ENCODE data around the gene ADGRD1. TPM values are rescaled to one million over a fixed set of nuclear protein-coding genes. Genes with fewer than 3 reads are reported as not detected.

ADGRD1 gene
- polyA plus RNA-seq, 6 donors from 2014 or later: 0.26 to 6.6 (median 1.9) TPM

DNA sequence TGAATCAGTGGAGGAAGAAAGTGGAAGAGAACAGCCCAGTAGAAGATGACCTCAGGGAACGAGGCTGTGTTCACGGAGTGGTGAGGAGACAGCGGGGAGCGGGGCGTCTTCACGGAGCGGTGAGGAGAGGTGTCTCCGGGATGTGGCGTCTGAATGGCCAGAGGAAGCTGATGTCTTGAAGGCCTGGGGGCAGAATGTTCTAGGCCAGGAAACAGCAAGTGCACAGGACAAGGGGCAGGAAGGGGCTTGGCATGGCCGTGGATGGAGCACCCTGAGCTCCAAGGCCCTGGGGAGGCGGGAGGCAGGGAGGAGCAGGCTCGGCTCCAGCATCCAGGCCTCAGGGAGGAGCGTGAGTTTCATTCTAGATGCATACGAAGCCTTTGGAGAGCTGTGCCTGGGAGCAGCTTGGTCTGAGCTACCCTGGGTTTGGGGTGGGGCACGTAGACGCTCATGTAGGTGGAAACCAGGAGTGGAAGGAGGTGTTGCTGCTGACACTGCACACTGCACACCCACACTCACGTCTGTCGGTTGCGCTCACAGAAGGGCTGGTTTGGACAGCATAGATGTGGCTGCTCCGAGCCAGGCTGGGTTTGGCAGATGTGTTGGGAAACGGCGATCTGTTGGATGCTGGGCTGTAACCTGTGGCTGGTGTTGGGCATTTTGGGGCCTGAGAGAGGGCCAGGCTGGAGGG, 131.6 kb downstream of the ADGRD1 start:
- no peak overlapping the region for H3K27ac Mint-ChIP-seq

DNA sequence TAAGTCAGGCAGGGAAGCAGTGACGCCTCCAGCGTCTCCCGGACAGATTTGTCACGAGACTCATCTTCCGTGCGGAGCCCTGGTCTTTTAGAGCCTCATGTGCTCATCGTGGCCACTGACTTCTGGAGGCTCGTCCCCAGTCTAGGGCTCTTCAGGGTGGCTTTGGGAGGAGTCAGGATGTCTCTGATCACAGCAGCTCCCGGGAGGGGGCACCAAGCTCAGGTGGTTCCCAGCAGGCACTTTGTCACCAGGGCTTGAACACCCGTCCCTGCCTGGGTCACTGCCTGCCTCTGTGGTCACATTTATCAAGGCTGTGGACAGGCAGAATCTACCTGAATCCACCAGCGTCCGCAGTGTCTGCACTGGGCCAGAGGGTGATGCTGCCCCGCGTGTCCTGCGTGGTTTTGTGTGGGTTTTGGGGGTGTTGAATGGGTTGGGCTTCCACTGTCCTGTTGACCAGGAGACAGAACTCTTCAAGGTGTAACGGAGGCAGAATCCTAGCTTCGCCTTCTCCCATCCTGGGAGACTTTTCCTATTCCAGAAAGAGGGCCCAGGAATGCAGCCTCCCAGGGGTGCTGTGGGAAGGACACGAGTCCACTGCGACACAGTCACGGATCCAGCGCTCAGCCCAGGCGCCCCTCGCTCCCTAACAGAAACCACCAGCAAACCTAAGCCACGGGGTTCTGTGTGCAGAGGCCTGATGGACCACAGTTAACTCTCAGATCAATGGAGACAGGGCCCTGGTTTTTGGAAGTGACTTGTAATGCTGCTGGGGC, 132.3 kb downstream of the ADGRD1 start:
- no peak for DNase-seq
- peaks cover 0 to 2% (median 0%) of the 10 kb centered on the region in 7 donors for H3K9me3 Mint-ChIP-seq
- H3K4me3 Mint-ChIP-seq: peak overlapping the region in 2 of 8 donors; percentile 33 to 40
- ATAC-seq (ENCODE audit: low read depth in 2 of 2): no peak
- H3K27me3 Mint-ChIP-seq: peaks cover 0 to 9% (median 7%) of the 10 kb centered on the region in 3 donors
- H3K27ac Mint-ChIP-seq: no peak overlapping the region
- no peaks in the 10 kb centered on the region for H3K36me3 Mint-ChIP-seq
- no peaks in the 10 kb centered on the region for H3K4me1 Mint-ChIP-seq

More for the DNA sequence above, 131.6 kb downstream of the ADGRD1 start:
- no peaks in the 10 kb centered on the region for H3K4me1 Mint-ChIP-seq
- H3K9me3 Mint-ChIP-seq: peaks cover 0 to 5% (median 0%) of the 10 kb centered on the region in 7 donors
- no peak overlapping the region for H3K4me3 Mint-ChIP-seq
- no peaks in the 10 kb centered on the region for H3K36me3 Mint-ChIP-seq
- DNase-seq (no peak), ATAC-seq (ENCODE audit: low read depth in 2 of 2) (no peak)
- peaks cover 0 to 9% (median 7%) of the 10 kb centered on the region in 3 donors for H3K27me3 Mint-ChIP-seq

DNA sequence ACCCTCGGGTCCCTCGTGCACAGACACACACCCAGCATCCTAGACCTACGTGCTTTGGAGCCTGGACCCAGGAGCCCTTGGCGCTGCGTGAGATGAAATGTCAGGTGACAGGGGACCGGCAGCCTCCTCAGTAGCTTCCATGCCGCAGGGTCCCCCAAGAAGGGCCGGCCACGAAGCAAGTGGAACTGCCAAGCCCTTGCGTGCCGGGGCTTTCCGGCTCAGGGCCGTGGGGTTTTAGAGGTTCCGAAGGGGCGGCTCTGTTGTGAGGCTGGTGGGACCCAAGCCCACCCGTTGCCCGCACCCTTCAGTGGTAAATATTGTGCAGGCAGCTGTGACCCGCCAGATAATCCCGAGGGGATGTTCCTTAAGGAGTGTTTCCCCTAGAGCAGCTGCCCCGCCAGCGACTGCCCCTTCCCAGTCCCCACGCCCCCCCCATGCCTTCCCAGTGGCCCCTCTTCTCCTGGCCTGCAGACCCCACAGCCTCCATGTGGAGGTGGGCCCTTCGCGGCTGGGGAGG, 133.7 kb downstream of the ADGRD1 start:
- Mint-ChIP-seq H3K27me3 (peaks cover 0 to 9% (median 7%) of the 10 kb centered on the region in 3 donors), H3K9me3 (no peaks in the 10 kb centered on the region), H3K27ac (no peak overlapping the region), H3K36me3 (no peaks in the 10 kb centered on the region), H3K4me1 (peaks cover 0 to 9% (median 7%) of the 10 kb centered on the region in 3 donors), H3K4me3 (no peak overlapping the region)
- no peak for ATAC-seq (ENCODE audit: low read depth in 2 of 2)
- no peak for DNase-seq

DNA sequence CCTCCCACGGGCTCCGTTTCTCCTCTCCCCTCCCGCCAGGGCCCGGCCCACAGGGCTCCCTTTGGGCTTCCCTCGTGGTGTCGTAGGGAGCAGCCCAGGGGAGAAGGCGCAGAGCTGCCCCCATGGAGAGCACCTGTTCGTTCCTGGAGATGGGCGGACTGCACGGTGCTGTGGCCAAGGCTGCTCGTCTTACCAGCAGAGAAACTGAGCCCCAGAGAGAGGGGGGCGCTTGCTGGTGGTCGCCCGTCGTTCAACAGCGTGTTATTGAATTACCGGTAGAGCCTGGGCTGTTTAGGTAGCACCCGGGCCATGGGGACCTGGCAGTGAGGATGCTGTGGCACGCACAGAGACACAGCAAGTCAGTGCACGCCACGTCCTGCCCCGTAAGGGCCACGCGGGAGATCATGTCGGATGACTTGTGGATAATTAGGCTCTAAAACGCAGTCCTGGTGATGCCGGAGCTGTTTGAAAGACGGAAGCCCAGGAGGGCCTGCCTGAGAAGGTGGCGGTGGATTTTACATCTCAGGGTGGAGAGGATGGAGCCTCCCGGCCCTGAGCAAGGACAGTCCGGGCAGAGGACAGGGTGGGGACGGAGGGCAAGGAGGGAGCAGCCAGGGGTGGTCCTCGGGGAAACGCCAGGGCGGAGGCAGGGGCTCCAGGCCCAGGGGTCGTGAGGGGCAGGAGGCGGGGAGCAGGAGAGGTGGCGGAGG, 134.4 kb downstream of the ADGRD1 start:
- H3K27ac Mint-ChIP-seq: peak overlapping the region in 1 of 6 donors; percentile 76
- no peak for DNase-seq
- no peaks in the 10 kb centered on the region for H3K36me3 Mint-ChIP-seq
- H3K27me3 Mint-ChIP-seq: peaks cover 0 to 9% (median 7%) of the 10 kb centered on the region in 3 donors
- H3K4me3 Mint-ChIP-seq: peak overlapping the region in 1 of 8 donors; percentile 69
- no peak for ATAC-seq (ENCODE audit: low read depth in 2 of 2)
- peaks cover 4 to 12% (median 10%) of the 10 kb centered on the region in 3 donors for H3K4me1 Mint-ChIP-seq
- no peaks in the 10 kb centered on the region for H3K9me3 Mint-ChIP-seq

DNA sequence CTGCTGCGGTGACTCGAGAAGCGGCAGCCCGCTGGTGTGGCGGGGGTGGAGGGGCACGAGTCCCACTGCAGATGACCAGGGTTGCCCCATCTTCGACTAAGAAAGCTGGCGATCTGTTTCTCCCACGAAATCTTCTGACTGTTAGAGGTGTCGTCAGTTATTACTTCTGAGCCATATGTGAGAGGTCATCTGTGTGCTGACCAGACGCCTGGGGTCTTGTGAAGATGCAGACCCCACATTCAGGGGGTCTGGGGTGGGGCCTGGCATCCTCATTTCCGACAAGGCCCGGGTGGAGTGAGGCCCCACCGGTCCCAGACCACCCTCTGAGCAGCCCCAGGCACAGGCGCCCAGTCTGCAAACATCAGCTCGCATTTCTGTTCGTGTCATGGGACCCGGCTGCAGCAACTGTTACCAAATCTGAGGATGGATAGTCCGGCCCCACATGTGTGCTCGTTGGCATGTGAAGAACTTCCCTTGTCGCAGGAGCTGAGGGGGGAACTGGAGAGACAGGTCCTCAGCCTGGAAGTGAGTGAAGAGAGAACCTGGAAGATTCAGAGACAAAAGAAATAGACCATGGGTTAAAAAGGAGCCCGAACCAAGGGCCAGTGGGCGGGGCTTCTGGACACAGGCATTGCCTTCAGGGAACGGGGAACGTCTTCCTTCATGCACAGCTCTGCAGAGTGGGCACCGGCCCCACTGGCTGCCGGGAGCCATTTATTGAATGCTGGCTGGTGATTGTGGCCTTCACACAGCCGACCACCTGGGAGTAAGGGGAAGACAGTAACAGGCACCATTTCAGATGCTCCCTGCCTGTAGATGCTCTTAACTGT, 135.2 kb downstream of the ADGRD1 start:
- Mint-ChIP-seq H3K27me3 (peaks cover 0 to 9% (median under 1%) of the 10 kb centered on the region in 3 donors), H3K4me1 (peaks cover 7 to 18% (median 12%) of the 10 kb centered on the region in 3 donors), H3K36me3 (no peaks in the 10 kb centered on the region), H3K27ac (no peak overlapping the region), H3K4me3 (no peak overlapping the region), H3K9me3 (no peaks in the 10 kb centered on the region)
- ATAC-seq (ENCODE audit: low read depth in 2 of 2): no peak
- DNase-seq: no peak

DNA sequence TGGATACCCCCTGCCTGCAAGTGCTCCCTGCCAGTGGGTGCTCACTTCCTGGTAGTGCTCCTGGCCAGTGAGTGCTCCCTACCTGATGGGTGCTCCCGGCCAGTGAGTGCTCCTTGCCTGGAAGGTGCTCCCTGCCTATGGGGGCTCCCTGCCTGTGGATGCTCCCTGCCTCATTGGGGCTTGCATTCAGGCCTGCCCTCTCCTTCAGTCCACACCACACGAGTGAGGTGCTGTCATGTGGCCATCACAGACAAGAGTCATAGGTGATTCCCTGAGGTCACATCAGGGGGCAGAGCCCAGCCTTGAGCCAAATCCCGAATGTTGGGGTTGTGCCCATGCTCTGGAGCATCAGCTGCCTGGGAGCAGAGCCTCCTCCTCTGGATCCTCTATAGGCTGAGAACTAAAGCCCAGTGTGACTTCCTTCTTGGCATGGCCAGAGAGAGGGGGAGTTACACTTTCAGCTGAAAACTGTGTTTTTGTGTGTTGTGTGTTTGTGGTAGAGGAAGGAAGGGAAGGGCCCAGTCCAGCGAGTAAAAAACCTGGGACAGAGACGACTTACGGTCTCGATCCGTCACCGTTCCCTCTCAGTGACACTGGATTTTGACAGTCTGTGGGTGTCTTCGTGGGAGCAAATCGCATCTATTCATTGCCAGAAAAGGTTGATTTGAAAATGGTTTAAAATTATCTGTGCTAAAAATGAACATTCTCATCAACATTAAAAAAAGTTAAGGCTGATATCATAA, 136.0 kb downstream of the ADGRD1 start:
- peaks cover 7 to 18% (median 12%) of the 10 kb centered on the region in 3 donors for H3K4me1 Mint-ChIP-seq
- ATAC-seq (ENCODE audit: low read depth in 2 of 2): no peak
- H3K9me3 Mint-ChIP-seq: no peaks in the 10 kb centered on the region
- H3K27me3 Mint-ChIP-seq: peaks cover 0 to 7% (median 0%) of the 10 kb centered on the region in 3 donors
- DNase-seq: no peak
- H3K36me3 Mint-ChIP-seq: no peaks in the 10 kb centered on the region
- H3K4me3 Mint-ChIP-seq: no peak overlapping the region
- H3K27ac Mint-ChIP-seq: peak overlapping the region in 2 of 6 donors; percentile 32 to 33

DNA sequence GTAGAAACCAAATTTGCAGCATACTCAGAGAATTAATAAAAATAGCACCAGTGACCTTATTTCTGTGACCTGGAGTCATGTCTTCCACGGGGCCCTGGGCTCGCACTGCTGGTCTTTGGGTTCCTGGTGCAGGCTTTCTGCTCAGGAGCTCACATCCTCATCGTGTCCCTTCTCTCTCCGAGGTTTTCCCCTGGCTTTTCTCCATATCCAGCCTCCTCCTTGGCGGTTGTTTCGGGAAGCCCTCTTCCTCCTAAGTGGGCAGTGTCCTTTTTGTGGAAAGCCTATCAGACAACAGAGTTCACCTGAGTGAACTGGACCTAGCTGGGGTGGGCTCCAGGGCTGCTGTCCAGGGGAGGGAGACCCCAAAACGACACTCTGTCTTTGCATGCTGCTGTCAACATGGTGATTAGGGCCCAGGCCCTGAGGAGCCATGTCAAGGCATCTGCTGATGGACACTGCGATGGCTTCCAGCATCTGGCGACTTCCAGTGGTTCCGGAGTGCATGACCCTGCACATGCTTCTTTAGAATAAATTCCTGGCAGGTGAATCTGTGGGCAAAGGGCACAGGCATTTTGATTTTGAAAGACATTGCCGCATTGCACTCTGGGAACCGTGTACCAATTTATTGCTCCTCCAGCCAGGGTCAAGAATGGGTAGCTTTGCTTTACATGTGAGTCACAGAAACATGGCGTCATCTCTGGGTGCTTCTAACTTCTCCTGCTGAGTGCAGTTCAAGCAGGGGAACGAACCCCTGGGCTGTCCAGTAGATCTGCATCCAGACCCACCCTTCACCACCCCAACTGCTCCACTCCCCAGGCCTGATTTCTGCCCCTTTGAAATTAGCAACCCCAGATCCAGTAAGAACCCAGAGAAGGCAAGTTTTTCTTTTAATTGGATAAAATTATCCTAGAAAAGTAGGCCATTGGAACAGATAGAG, 136.8 kb downstream of the ADGRD1 start:
- no peaks in the 10 kb centered on the region for H3K36me3 Mint-ChIP-seq
- no peak for DNase-seq
- H3K9me3 Mint-ChIP-seq: no peaks in the 10 kb centered on the region
- H3K27ac Mint-ChIP-seq: no peak overlapping the region
- H3K4me3 Mint-ChIP-seq: peak overlapping the region in 1 of 8 donors; percentile 61
- no peak for ATAC-seq (ENCODE audit: low read depth in 2 of 2)
- peaks cover 0 to 5% (median 0%) of the 10 kb centered on the region in 3 donors for H3K27me3 Mint-ChIP-seq
- peaks cover 7 to 18% (median 12%) of the 10 kb centered on the region in 3 donors for H3K4me1 Mint-ChIP-seq

DNA sequence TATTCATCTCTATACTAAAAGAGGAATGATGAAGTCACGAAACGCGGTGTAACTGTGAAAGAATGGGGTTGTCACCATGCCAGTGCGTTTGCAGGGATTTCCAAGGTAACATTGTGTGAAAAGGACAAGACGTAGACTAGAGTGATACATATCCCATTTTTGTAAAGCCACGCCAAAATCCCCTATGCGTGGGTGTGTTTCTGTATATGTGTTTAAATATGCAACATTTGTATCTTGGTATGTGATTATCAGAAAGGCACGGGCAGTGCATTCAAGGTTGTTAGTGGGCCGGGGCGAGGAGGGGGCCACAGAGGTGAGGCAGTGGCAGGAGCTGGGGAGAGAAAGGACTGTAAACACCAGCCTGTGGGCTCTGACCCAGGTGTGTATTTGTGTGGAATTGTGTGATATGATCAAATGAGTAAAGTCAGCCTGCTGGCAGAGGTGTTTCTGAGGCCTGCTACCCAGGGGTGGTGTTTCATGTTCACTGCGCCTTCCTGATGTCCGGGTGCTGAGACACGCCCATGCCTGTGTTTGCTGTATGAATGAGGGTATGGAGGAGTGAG, 137.8 kb downstream of the ADGRD1 start:
- Mint-ChIP-seq H3K4me1 (peaks cover 7 to 20% (median 12%) of the 10 kb centered on the region in 3 donors), H3K27me3 (peaks cover 0 to 6% (median 0%) of the 10 kb centered on the region in 3 donors), H3K9me3 (no peaks in the 10 kb centered on the region), H3K27ac (peak overlapping the region in 2 of 6 donors; percentile 4 to 44), H3K36me3 (no peaks in the 10 kb centered on the region), H3K4me3 (peak overlapping the region in 3 of 8 donors; percentile 9 to 70 (median 11))
- DNase-seq (no peak), ATAC-seq (ENCODE audit: low read depth in 2 of 2) (no peak)

DNA sequence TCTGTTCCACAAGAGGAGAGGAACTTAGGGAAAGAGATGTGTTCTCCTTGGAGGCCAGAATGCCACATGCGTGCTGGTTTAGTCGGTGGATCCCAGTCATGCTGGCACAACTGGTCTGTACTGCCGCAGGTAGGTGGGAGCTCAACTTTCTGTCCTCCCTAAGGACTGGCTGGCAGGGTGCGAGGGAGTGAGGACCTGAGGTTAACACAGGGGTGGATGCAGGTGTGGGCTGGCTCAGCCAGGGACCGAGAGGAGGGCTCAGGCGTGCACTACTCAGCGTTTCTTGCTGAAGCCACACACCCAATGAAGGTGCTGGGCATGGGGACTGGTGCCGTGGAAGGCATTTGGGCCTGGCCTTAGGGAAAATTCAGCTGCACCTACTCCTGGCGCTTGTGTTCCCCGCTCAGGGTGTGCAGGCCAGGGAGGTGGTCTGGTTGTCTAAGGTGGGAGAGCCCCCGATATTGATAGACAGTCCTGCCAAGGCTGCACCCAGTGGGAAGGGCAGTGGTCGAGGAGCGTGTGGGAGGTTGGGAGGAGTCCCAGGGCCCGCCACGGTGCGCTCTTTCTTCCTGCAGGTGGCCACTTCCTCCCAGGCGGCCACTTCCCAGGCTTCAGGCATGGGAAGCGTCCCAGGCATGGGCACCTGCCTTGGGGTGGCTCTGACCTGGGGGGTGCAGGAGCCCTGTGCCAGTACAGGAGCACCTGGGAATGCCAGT, 138.4 kb downstream of the ADGRD1 start:
- Mint-ChIP-seq H3K4me3 (peak overlapping the region in 2 of 8 donors; percentile 9 to 70), H3K27me3 (peaks cover 0 to 6% (median 0%) of the 10 kb centered on the region in 3 donors), H3K27ac (peak overlapping the region in 2 of 6 donors; percentile 19 to 44), H3K36me3 (no peaks in the 10 kb centered on the region), H3K4me1 (peaks cover 7 to 20% (median 12%) of the 10 kb centered on the region in 3 donors), H3K9me3 (no peaks in the 10 kb centered on the region)
- DNase-seq (no peak), ATAC-seq (ENCODE audit: low read depth in 2 of 2) (no peak)

DNA sequence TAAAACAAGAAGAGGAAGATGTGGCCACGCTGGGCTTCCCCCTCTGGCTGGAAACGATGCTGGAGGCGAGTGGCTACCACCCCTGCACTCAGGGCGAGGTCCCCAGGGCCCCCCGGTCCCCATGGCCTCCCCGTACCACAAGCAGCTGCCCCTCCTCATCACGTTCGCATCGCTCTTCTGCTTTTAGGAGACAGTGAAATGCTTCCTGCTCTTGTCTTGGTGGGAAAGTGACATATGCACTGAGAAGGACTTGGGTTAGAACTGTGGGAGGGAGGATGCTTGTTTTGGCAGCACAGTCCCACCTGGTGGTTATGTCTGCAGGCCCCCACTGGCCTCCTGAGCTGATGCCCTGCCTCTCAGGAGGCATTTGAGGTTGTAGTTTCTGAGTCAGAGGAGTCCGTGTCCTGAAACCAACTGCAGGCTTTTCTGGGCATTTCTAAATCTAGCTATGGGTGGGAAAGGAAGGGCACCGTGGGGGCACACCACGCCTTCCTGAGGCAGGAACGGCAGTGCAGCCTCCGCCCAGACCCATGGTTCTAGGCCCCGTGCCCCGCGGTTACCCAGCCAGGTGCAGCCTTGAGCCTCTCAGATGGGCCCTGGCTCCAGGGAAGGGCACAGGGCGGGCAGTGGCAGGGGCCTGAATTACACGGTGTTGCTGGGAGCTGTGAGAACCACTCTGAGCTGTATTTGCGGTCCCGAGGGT, 139.3 kb downstream of the ADGRD1 start:
- DNase-seq (no peak), ATAC-seq (ENCODE audit: low read depth in 2 of 2) (peak; percentile 52 to 58)
- Mint-ChIP-seq H3K4me1 (peaks cover 7 to 20% (median 12%) of the 10 kb centered on the region in 3 donors), H3K36me3 (no peaks in the 10 kb centered on the region), H3K27me3 (peaks cover 0 to 6% (median 0%) of the 10 kb centered on the region in 3 donors), H3K9me3 (no peaks in the 10 kb centered on the region), H3K27ac (peak overlapping the region in 4 of 6 donors; percentile 16 to 49 (median 42)), H3K4me3 (peak overlapping the region in 4 of 8 donors; percentile 53 to 78 (median 61))

Measured in naive B cell (primary cell).